ENCODE measurements around the gene ZNF322. TPM values are rescaled to one million over a fixed set of nuclear protein-coding genes. Genes with fewer than 3 reads are reported as not detected.

ZNF322 gene
- total and polyA plus RNA-seq, 2 of the 8 experiments (the other 6 are each of a cell fraction or from before 2014, with no cell fraction given): 5.3 to 35.0 TPM

DNA sequence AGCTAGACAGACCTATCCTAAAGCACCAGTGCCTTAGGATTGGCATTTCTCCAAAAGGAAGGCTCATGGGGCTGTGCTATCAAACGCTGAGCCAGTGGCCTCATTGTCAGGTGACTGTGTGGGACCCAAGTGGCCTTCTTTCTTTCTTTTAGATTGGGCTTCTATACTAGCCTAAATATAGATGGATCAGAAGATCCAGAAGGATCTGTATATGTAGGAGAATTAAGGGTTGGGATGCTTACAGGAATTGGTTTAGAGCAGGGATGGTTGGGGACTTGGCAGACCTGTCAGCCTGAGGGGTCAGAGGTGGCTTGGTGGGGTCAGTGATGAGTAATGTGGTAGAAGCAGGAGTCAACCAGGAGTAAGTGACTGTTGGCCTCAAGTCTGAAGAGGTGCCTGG lies 47.9 kb downstream of the ZNF322 start (continued):
- TF ChIP-seq, protein P1, sequence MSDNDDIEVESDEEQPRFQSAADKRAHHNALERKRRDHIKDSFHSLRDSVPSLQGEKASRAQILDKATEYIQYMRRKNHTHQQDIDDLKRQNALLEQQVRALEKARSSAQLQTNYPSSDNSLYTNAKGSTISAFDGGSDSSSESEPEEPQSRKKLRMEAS (IDR thresholded peaks at IDR 0.05): no peak
- no peak for TF ChIP-seq SIX5 (IDR thresholded peaks at IDR 0.05; ENCODE audit: low read depth, low read length)
- TF ChIP-seq, protein P2, sequence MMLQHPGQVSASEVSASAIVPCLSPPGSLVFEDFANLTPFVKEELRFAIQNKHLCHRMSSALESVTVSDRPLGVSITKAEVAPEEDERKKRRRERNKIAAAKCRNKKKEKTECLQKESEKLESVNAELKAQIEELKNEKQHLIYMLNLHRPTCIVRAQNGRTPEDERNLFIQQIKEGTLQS (IDR thresholded peaks at IDR 0.05; ENCODE audit: insufficient read depth, low read depth, low read length): no peak

All from H1 (cell line).